ENCODE data around the gene DDX41. TPM values are rescaled to one million over a fixed set of nuclear protein-coding genes. Genes with fewer than 3 reads are reported as not detected.

Gene DDX41
- total and polyA plus RNA-seq, 8 donors = 24.3 to 88.1 (median 42.7) TPM

GRCh38 chr5:177491983-177492746 lies 24.6 kb downstream of the DDX41 start:
- Histone ChIP-seq H3K9me3 (no peaks in the 10 kb centered on the region), H3K27me3 (no peaks in the 10 kb centered on the region), H3K27ac (no peak overlapping the region), H3K36me3 (no peaks in the 10 kb centered on the region), H3K4me1 (no peaks in the 10 kb centered on the region), H3K4me3 (no peak overlapping the region)
- FAIRE-seq = no peak
- TF ChIP-seq, protein P1, sequence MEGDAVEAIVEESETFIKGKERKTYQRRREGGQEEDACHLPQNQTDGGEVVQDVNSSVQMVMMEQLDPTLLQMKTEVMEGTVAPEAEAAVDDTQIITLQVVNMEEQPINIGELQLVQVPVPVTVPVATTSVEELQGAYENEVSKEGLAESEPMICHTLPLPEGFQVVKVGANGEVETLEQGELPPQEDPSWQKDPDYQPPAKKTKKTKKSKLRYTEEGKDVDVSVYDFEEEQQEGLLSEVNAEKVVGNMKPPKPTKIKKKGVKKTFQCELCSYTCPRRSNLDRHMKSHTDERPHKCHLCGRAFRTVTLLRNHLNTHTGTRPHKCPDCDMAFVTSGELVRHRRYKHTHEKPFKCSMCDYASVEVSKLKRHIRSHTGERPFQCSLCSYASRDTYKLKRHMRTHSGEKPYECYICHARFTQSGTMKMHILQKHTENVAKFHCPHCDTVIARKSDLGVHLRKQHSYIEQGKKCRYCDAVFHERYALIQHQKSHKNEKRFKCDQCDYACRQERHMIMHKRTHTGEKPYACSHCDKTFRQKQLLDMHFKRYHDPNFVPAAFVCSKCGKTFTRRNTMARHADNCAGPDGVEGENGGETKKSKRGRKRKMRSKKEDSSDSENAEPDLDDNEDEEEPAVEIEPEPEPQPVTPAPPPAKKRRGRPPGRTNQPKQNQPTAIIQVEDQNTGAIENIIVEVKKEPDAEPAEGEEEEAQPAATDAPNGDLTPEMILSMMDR (IDR thresholded peaks at IDR 0.05) = no peak
- 95 to 96% methylated on average over 47 to 54 of the region's 54 CpGs for WGBS, 2 donors
- ATAC-seq = no peak
- intact Hi-C loops (cut with DNase I) = no loop called here
- DNase-seq = peak in 1 of 6 donors; percentile 77

DNA sequence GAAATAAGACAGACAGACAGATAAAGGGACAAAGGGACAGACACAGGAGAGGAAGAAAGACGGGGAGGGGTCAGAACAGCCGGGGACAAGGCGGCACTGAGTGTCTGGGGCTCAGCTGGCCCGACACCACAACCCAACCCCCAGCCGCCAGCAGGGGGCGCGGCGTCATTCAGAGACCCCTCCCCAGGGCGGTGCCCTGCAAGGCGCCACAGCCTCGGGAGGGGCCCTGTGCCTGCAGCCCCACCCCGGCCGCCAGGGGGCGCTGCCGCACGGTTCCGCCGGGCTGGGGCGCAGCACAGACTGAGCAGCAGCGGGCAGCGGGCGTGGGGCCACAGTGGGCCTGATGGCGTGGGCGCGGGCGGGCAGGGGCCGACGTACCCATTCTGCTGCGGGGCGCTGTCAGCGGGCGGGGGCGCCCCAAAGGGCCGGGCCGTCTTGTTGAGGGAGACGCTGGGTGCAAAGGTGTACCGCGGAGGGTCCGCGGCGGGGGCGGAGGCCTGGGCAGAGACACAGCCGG lies 25.3 kb downstream of the DDX41 start:
- H3K9me3 ChIP-seq = no peaks in the 10 kb centered on the region
- TF ChIP-seq, protein P1 (IDR thresholded peaks at IDR 0.05) = peak in 3 of 4 donors; percentile 21 to 37 (median 23)
- H3K4me3 ChIP-seq = no peak overlapping the region
- FAIRE-seq (no peak), DNase-seq (peak in 1 of 6 donors; percentile 74), ATAC-seq (no peak)
- no peaks in the 10 kb centered on the region for H3K27me3 ChIP-seq
- WGBS, 2 donors = 70 to 74% methylated on average over 31 to 43 of the region's 43 CpGs
- no peaks in the 10 kb centered on the region for H3K36me3 ChIP-seq
- no peaks in the 10 kb centered on the region for H3K4me1 ChIP-seq
- H3K27ac ChIP-seq = no peak overlapping the region
- intact Hi-C loops (cut with DNase I) = no loop called here

DNA sequence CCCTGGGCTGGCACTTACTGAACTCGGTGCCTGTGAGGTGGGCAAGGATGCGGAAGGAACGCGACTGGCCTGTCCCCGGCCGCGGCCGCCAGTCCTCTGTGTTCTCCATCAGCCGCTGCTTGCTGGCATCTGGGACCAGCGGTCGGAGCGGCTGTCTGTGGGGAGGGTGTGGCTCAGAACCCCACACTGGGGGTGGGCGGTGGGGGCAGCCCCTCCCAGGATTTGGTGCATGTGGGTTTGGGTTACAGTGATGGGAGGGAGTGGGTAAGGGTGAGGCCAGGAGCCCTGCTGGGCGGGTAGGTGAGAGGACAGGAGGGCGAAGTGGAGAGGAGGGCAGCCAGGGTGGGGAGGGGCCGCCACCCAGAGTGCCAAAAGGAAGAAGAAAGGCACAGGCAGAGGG lies 25.8 kb downstream of the DDX41 start:
- no peak for ATAC-seq
- Histone ChIP-seq H3K9me3 (no peaks in the 10 kb centered on the region), H3K4me1 (no peaks in the 10 kb centered on the region), H3K36me3 (no peaks in the 10 kb centered on the region), H3K27ac (no peak overlapping the region), H3K27me3 (no peaks in the 10 kb centered on the region), H3K4me3 (no peak overlapping the region)
- no peak for FAIRE-seq
- intact Hi-C loops (cut with DNase I) = no loop called here
- DNase-seq = peak in 1 of 6 donors; percentile 69
- WGBS, 2 donors = 94 to 95% methylated on average over 16 of the region's 16 CpGs
- TF ChIP-seq, protein P1 (IDR thresholded peaks at IDR 0.05) = no peak

DNA sequence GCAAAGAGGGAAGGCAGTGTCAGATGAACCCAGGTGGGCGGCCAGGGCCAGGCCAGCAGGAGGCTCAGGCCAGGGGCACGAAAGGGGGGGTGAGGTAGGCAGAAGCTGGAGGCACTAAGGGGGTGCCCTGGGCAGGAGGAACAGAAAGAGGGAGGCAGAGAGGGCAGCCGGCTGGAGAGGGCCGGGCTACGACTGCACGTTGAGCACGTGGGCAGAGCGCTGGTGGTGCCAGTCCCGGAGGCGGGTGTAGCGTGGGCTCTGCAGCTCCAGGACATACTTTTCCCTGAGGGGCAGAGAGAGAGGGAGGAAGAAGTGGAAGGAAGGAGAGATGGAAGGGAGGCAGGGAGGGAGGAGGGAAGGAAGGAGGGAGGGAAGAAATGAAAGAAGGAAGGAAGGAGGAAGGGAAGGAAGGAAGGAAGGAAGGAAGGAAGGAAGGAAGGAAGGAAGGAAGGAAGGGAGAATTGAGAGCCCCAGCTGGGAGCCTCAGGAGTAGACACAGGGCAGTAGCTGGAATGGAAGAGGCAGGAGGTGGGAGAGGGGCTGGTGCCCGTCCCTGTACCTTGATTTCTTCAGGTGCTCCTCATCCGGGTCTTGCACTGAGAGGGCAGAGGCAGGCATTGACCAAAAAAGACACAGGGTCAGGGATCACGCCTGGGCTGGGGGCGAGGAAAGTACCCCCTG lies 26.3 kb downstream of the DDX41 start:
- no peak for FAIRE-seq
- intact Hi-C loops (cut with DNase I) = no loop called here
- Histone ChIP-seq H3K36me3 (no peaks in the 10 kb centered on the region), H3K27ac (no peak overlapping the region), H3K4me3 (no peak overlapping the region), H3K9me3 (no peaks in the 10 kb centered on the region), H3K4me1 (no peaks in the 10 kb centered on the region), H3K27me3 (no peaks in the 10 kb centered on the region)
- WGBS, 2 donors = 93 to 96% methylated on average over 14 to 15 of the region's 15 CpGs
- TF ChIP-seq, protein P1 (IDR thresholded peaks at IDR 0.05) = no peak
- peak in 1 of 6 donors; percentile 55 for DNase-seq
- ATAC-seq = no peak

All from pancreas (tissue), 10 donors.